GM12801 (cell line): ENCODE measurements around the gene HOXA13.

Experiments used
- CTCF ChIP-seq: IDR thresholded peaks from one replicate; pipeline ENCODE4 v1.5.1; 2011; ENCODE audit warnings: control low read depth; ENCODE audit not compliant: insufficient read length; ENCODE audit errors: extremely low read depth

The HOXA13 gene

GRCh38 chr7:27245124-27245797 lies 45.4 kb upstream of the HOXA13 start:
- no peak for TF ChIP-seq CTCF

GRCh38 chr7:27244488-27245123 lies 44.7 kb upstream of the HOXA13 start:
- TF ChIP-seq CTCF: no peak

GRCh38 chr7:27243340-27244163 lies 43.7 kb upstream of the HOXA13 start:
- TF ChIP-seq CTCF: no peak

DNA sequence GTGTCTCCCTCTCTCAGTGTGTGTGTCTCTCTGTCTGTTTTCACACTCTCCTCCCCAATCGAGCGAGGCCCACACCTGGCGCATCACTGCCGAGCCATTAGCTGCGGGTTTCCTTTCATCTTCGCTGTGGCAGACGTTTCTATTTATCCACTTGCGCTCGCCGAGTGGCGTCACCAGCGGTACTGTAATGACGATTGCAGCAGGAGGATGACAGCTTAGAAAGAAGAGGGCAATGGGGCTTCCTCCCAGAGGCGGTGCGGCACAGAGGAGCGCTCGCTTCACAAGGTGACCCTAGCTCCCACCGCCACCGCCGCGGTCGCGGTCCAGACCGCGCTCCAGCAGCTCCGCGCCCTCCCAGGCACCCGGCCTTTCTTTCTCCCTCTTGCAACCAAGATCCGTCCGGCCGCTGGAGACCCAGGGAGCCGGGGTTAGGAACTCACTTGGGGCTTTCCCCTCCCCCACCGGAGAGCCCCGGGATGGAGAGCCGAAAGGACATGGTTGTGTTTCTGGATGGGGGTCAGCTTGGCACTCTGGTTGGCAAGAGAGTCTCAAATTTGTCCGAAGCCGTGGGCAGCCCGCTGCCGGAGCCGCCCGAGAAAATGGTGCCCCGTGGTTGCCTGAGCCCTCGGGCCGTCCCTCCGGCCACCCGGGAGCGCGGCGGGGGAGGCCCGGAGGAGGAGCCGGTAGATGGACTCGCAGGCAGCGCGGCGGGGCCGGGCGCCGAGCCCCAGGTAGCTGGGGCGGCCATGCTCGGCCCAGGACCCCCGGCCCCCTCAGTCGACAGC lies 42.9 kb upstream of the HOXA13 start, which contains the start of gene EVX1:
Gene EVX1 (plus strand): TSS at position 248 of the 785 bp plus-strand sequence. CDS start 229 bp downstream, at position 477.
- no peak for TF ChIP-seq CTCF

GRCh38 chr7:27242154-27242553 lies 42.3 kb upstream of the HOXA13 start:
- no peak for TF ChIP-seq CTCF

- no peak for TF ChIP-seq CTCF
These were observed 41.5 kb upstream of the HOXA13 start for GRCh38 chr7:27241189-27242056.
